Aorta (tissue), 5 donors: Measurements from ENCODE around the gene CYYR1. TPM values are rescaled to one million over a fixed set of nuclear protein-coding genes. Genes with fewer than 3 reads are reported as not detected.

Experiments used
- ATAC-seq: fragments of 200-7000 bp; cut with Tn5 transposase; one replicate; pipeline ENCODE4 v1.9.1; 2022; ENCODE audit warnings: moderate library complexity; ENCODE audit not compliant: low FRiP score
- DNase-seq, 2 donors: peaks; one replicate each; pipeline ENCODE4 v3.0.0-alpha.2; 2020
- H3K27ac ChIP-seq, 2 donors: one replicate each; pipeline ENCODE4 v1.5.1; 2013; ENCODE audit warnings: low read length in 2 of 2, mild to moderate bottlenecking in 2 of 2, moderate library complexity in 2 of 2, control low read depth in 1 of 2, inconsistent platforms in 1 of 2, low read depth in 1 of 2
- H3K27me3 ChIP-seq, 2 donors: one replicate each; pipeline ENCODE4 v1.6.1; 2013; ENCODE audit warnings: control low read depth in 1 of 2, low read length in 1 of 2, mild to moderate bottlenecking in 1 of 2, moderate library complexity in 1 of 2; ENCODE audit not compliant: insufficient read depth in 2 of 2, control insufficient read depth in 1 of 2
- H3K36me3 ChIP-seq, 2 donors: one replicate each; pipeline ENCODE4 v1.6.1; 2013; ENCODE audit warnings: control low read depth in 1 of 2, low read length in 1 of 2, mild to moderate bottlenecking in 1 of 2; ENCODE audit not compliant: insufficient read depth in 2 of 2, control insufficient read depth in 1 of 2
- H3K4me1 ChIP-seq, 2 donors: one replicate each; pipeline ENCODE4 v1.6.1; 2013; ENCODE audit warnings: low read length in 2 of 2, control low read depth in 1 of 2, mild to moderate bottlenecking in 1 of 2, moderate library complexity in 1 of 2; ENCODE audit not compliant: insufficient read depth in 2 of 2, control insufficient read depth in 1 of 2
- H3K4me3 ChIP-seq, 2 donors: one replicate each; pipeline ENCODE4 v1.5.1; 2013; ENCODE audit warnings: low read length in 2 of 2, control low read depth in 1 of 2, mild to moderate bottlenecking in 1 of 2
- H3K9me3 ChIP-seq: one replicate; pipeline ENCODE4 v1.6.1; 2013; ENCODE audit warnings: mild to moderate bottlenecking, low read length; ENCODE audit not compliant: control insufficient read depth
- WGBS, 2 donors: extraction: QIAGEN DNeasy Blood & Tissue Kit; methylation state at CpG; one replicate each; pipeline ENCODE4 v1.1.7; 2013; 5-methylcytosine and 5-hydroxymethylcytosine counted together
- intact Hi-C, 2 donors: fragments of 100-400 bp; cut with DNase I; formaldehyde crosslinking; loops; one replicate each; pipeline versions ENCODE4 v1.14.2 to v1.15.0; 2022
- long read RNA-seq, 2 donors: library from polyadenylated mRNA; unstranded; transcript quantifications; one replicate each; pipeline ENCODE4 v2.0.0, GENCODE V29; 2020 to 2021
- polyA plus RNA-seq, 2 donors: library from polyadenylated mRNA; stranded (reverse); fragments of 200-250 nt; gene quantifications; one replicate each; pipeline ENCODE4 v1.2.3, GENCODE V29; 2013
- total RNA-seq, 2 donors: library from RNA; stranded (reverse); fragmentation: NEBNext Ultra II Directional; extraction: Animal tissue kit (Norgen Biotek cat#: 25700); gene quantifications; one replicate each; pipeline ENCODE4 v1.2.1, GENCODE V29; 2021
- donor health status: healthy with polysubstance abuse.
- donor health status: Bipolar disorder and iron deficiency.
- donor health status: DM: no; HTN: no; CAD: no.
- donor health status: DM: no; HTN: no; CAD: no.
- donor health status: DM: yes; HTN: yes; CAD: no.

Gene CYYR1
- total RNA-seq (10 to 100 TPM; 24.8 to 45.8 TPM), polyA plus RNA-seq (1 to 10 TPM; 1.6 to 2.0 TPM)
- long read RNA-seq, donor 1, transcript CYYR1-201 (4 exons, 3,101 nt) = major isoform, 53 of 123 reads
- long read RNA-seq, donor 1, partial matches to known transcripts = 13 of 123 reads
- long read RNA-seq, donor 1, other reads (novel, unspliced or antisense) = 55 of 123 reads
- long read RNA-seq, donor 2, transcript CYYR1-201 (4 exons, 3,101 nt) = major isoform, 27 of 58 reads
- long read RNA-seq, donor 2, partial matches to known transcripts = 2 of 58 reads
- long read RNA-seq, donor 2, other reads (novel, unspliced or antisense) = 29 of 58 reads

- no peaks in the 10 kb centered on the region for H3K36me3 ChIP-seq
- 1 to 4% methylated on average over 55 to 58 of the region's 58 CpGs for WGBS, 2 donors
- no peak within 1 kb of the TSS for H3K27ac ChIP-seq
- intact Hi-C loops = no loop called here
- peaks cover 2% of the 10 kb centered on the region for H3K9me3 ChIP-seq
- DNase-seq (no peak), ATAC-seq (peak; percentile 54)
- peak within 1 kb of the TSS in 1 of 2 donors; percentile 2 for H3K4me3 ChIP-seq
- no peaks in the 10 kb centered on the region for H3K27me3 ChIP-seq
- H3K4me1 ChIP-seq = no peaks in the 10 kb centered on the region
Observed at GRCh38 chr21:26572702-26573381, at the start of gene CYYR1. Gene CYYR1 (minus strand): TSS chr21:26573286. CDS start chr21:26572940, 346 bp downstream.

GRCh38 chr21:26617176-26617575, 44.1 kb upstream of the CYYR1 start:
- no peaks in the 10 kb centered on the region for H3K27me3 ChIP-seq
- ATAC-seq = no peak
- DNase-seq = no peak
- no peaks in the 10 kb centered on the region for H3K36me3 ChIP-seq
- no peaks in the 10 kb centered on the region for H3K9me3 ChIP-seq
- WGBS, 2 donors = 38 to 44% methylated on average over 1 of the region's 1 CpG
- H3K4me1 ChIP-seq = peaks cover 0 to 1% of the 10 kb centered on the region in 2 donors
- H3K27ac ChIP-seq = no peak overlapping the region
- intact Hi-C loops = no loop called here
- H3K4me3 ChIP-seq = no peak overlapping the region

- no peaks in the 10 kb centered on the region for H3K27me3 ChIP-seq
- intact Hi-C loops = no loop called here
- WGBS, 2 donors = 94 to 100% methylated on average over 1 of the region's 1 CpG
- DNase-seq = no peak
- H3K27ac ChIP-seq = no peak overlapping the region
- H3K36me3 ChIP-seq = no peaks in the 10 kb centered on the region
- no peak overlapping the region for H3K4me3 ChIP-seq
- no peaks in the 10 kb centered on the region for H3K9me3 ChIP-seq
- H3K4me1 ChIP-seq = peaks cover 0 to 1% of the 10 kb centered on the region in 2 donors
- no peak for ATAC-seq
Observed at GRCh38 chr21:26614251-26614650, 41.2 kb upstream of the CYYR1 start.

GRCh38 chr21:26599261-26599660, 26.2 kb upstream of the CYYR1 start:
- Histone ChIP-seq H3K36me3 (no peaks in the 10 kb centered on the region), H3K4me1 (no peaks in the 10 kb centered on the region), H3K4me3 (no peak overlapping the region), H3K9me3 (no peaks in the 10 kb centered on the region), H3K27ac (no peak overlapping the region), H3K27me3 (no peaks in the 10 kb centered on the region)
- ATAC-seq (no peak), DNase-seq (no peak)
- WGBS, 2 donors = 62 to 75% methylated on average over 1 of the region's 1 CpG
- intact Hi-C loops = no loop called here

GRCh38 chr21:26597981-26598380, 24.9 kb upstream of the CYYR1 start:
- Histone ChIP-seq H3K9me3 (no peaks in the 10 kb centered on the region), H3K36me3 (no peaks in the 10 kb centered on the region), H3K27ac (no peak overlapping the region), H3K4me1 (no peaks in the 10 kb centered on the region), H3K27me3 (no peaks in the 10 kb centered on the region), H3K4me3 (no peak overlapping the region)
- DNase-seq (no peak), ATAC-seq (no peak)
- WGBS, 2 donors = 50 to 61% methylated on average over 2 of the region's 2 CpGs
- intact Hi-C loops = no loop called here

GRCh38 chr21:26597031-26597430, 23.9 kb upstream of the CYYR1 start:
- no peak for ATAC-seq
- 83 to 87% methylated on average over 3 of the region's 3 CpGs for WGBS, 2 donors
- intact Hi-C loops = no loop called here
- Histone ChIP-seq H3K36me3 (no peaks in the 10 kb centered on the region), H3K27me3 (no peaks in the 10 kb centered on the region), H3K4me1 (no peaks in the 10 kb centered on the region), H3K27ac (no peak overlapping the region), H3K4me3 (no peak overlapping the region), H3K9me3 (no peaks in the 10 kb centered on the region)
- DNase-seq = no peak

GRCh38 chr21:26595971-26596370, 22.9 kb upstream of the CYYR1 start:
- Histone ChIP-seq H3K36me3 (no peaks in the 10 kb centered on the region), H3K4me1 (no peaks in the 10 kb centered on the region), H3K4me3 (no peak overlapping the region), H3K27me3 (peaks cover 0 to 1% of the 10 kb centered on the region in 2 donors), H3K27ac (no peak overlapping the region), H3K9me3 (no peaks in the 10 kb centered on the region)
- no peak for ATAC-seq
- 85 to 91% methylated on average over 7 of the region's 7 CpGs for WGBS, 2 donors
- no peak for DNase-seq
- intact Hi-C loops = no loop called here

- no peaks in the 10 kb centered on the region for H3K36me3 ChIP-seq
- no peak overlapping the region for H3K27ac ChIP-seq
- ATAC-seq (no peak), DNase-seq (no peak)
- H3K27me3 ChIP-seq = peaks cover 0 to 2% of the 10 kb centered on the region in 2 donors
- no peaks in the 10 kb centered on the region for H3K4me1 ChIP-seq
- H3K4me3 ChIP-seq = no peak overlapping the region
- intact Hi-C loops = no loop called here
- no peaks in the 10 kb centered on the region for H3K9me3 ChIP-seq
- 73% methylated on average over 1 of the region's 1 CpG for WGBS, 2 donors
Observed at GRCh38 chr21:26593800-26594199, 20.7 kb upstream of the CYYR1 start.

- WGBS, 2 donors = 90% methylated on average over 5 of the region's 5 CpGs
- H3K27me3 ChIP-seq = peaks cover 0 to 2% of the 10 kb centered on the region in 2 donors
- intact Hi-C loops = no loop called here
- DNase-seq = no peak
- no peaks in the 10 kb centered on the region for H3K4me1 ChIP-seq
- no peak overlapping the region for H3K27ac ChIP-seq
- no peak overlapping the region for H3K4me3 ChIP-seq
- H3K36me3 ChIP-seq = no peaks in the 10 kb centered on the region
- no peaks in the 10 kb centered on the region for H3K9me3 ChIP-seq
- no peak for ATAC-seq
Observed at GRCh38 chr21:26591543-26591942, 18.5 kb upstream of the CYYR1 start.
